Stimulated activated CD4-positive, alpha-beta T cell treated with anti-CD3 and anti-CD28 coated beads, Interleukin-4, amount 100 ng/mL, for 4 hours (primary cell): Measurements from ENCODE around the gene ABLIM3.

ENCODE experiments used
- DNase-seq, 2 experiments: peaks; one replicate each; pipeline ENCODE4 v3.0.0-alpha.2; 2020

Gene ABLIM3

GRCh38 chr5:149284501-149284900 lies 143.2 kb downstream of the ABLIM3 start:
- no peak for DNase-seq

- DNase-seq = no peak
Measured at GRCh38 chr5:149285153-149285552, 143.9 kb downstream of the ABLIM3 start.

- DNase-seq = no peak
Measured at GRCh38 chr5:149288436-149288835, 147.1 kb downstream of the ABLIM3 start.

GRCh38 chr5:149289301-149289700 lies 148.0 kb downstream of the ABLIM3 start:
- no peak for DNase-seq

- no peak for DNase-seq
Measured at GRCh38 chr5:149294872-149295829, 153.9 kb downstream of the ABLIM3 start.

GRCh38 chr5:149297340-149298025 lies 156.2 kb downstream of the ABLIM3 start:
- DNase-seq = no peak

- no peak for DNase-seq
Measured at GRCh38 chr5:149298163-149298562, 156.9 kb downstream of the ABLIM3 start.

GRCh38 chr5:149298842-149299404 lies 157.6 kb downstream of the ABLIM3 start:
- no peak for DNase-seq

- no peak for DNase-seq
Measured at GRCh38 chr5:149299451-149300054, 158.3 kb downstream of the ABLIM3 start.

GRCh38 chr5:149300441-149300840 lies 159.1 kb downstream of the ABLIM3 start:
- DNase-seq = no peak

- no peak for DNase-seq
Measured at GRCh38 chr5:149301049-149301743, 159.9 kb downstream of the ABLIM3 start.

- DNase-seq = no peak
Measured at GRCh38 chr5:149301744-149302380, 160.6 kb downstream of the ABLIM3 start.

GRCh38 chr5:149302641-149303040 lies 161.3 kb downstream of the ABLIM3 start:
- DNase-seq = no peak

- no peak for DNase-seq
Measured at GRCh38 chr5:149303210-149303609, 161.9 kb downstream of the ABLIM3 start.

- no peak for DNase-seq
Measured at GRCh38 chr5:149304195-149305078, 163.1 kb downstream of the ABLIM3 start.

GRCh38 chr5:149309354-149309753 lies 168.1 kb downstream of the ABLIM3 start:
- no peak for DNase-seq
